ENCODE measurements around the gene CEP72.

CEP72 gene

GRCh38 chr5:611731-612486, at the start of gene CEP72:
TSS of gene CEP72 (plus strand) at chr5:612340. CDS start at chr5:612362, 22 bp downstream.
- TF ChIP-seq GATA2 (IDR thresholded peaks at IDR 0.05; ENCODE audit: low read depth, low read length) (no peak), GATA3 (IDR thresholded peaks at IDR 0.05; ENCODE audit: low read depth, low read length) (no peak)

- TF ChIP-seq GATA3 (IDR thresholded peaks at IDR 0.05; ENCODE audit: low read depth, low read length) (no peak), GATA2 (IDR thresholded peaks at IDR 0.05; ENCODE audit: low read depth, low read length) (no peak)
Measured at GRCh38 chr5:565782-566440, 46.2 kb upstream of the CEP72 start.

- TF ChIP-seq GATA2 (IDR thresholded peaks at IDR 0.05; ENCODE audit: low read depth, low read length) (no peak), GATA3 (IDR thresholded peaks at IDR 0.05; ENCODE audit: low read depth, low read length) (no peak)
Measured at GRCh38 chr5:566636-567309, 45.4 kb upstream of the CEP72 start.

GRCh38 chr5:567664-568060, 44.5 kb upstream of the CEP72 start:
- TF ChIP-seq GATA3 (IDR thresholded peaks at IDR 0.05; ENCODE audit: low read depth, low read length): no peak
- no peak for TF ChIP-seq GATA2 (IDR thresholded peaks at IDR 0.05; ENCODE audit: low read depth, low read length)

- TF ChIP-seq GATA3 (IDR thresholded peaks at IDR 0.05; ENCODE audit: low read depth, low read length) (no peak), GATA2 (IDR thresholded peaks at IDR 0.05; ENCODE audit: low read depth, low read length) (no peak)
Measured at GRCh38 chr5:568061-568781, 43.9 kb upstream of the CEP72 start.

GRCh38 chr5:568809-569208, 43.3 kb upstream of the CEP72 start:
- TF ChIP-seq GATA2 (IDR thresholded peaks at IDR 0.05; ENCODE audit: low read depth, low read length): no peak
- TF ChIP-seq GATA3 (IDR thresholded peaks at IDR 0.05; ENCODE audit: low read depth, low read length): no peak

GRCh38 chr5:569358-569867, 42.7 kb upstream of the CEP72 start:
- TF ChIP-seq GATA2 (IDR thresholded peaks at IDR 0.05; ENCODE audit: low read depth, low read length) (no peak), GATA3 (IDR thresholded peaks at IDR 0.05; ENCODE audit: low read depth, low read length) (no peak)

- TF ChIP-seq GATA2 (IDR thresholded peaks at IDR 0.05; ENCODE audit: low read depth, low read length): no peak
- TF ChIP-seq GATA3 (IDR thresholded peaks at IDR 0.05; ENCODE audit: low read depth, low read length): no peak
Measured at GRCh38 chr5:569868-570361, 42.2 kb upstream of the CEP72 start.

- TF ChIP-seq GATA3 (IDR thresholded peaks at IDR 0.05; ENCODE audit: low read depth, low read length) (no peak), GATA2 (IDR thresholded peaks at IDR 0.05; ENCODE audit: low read depth, low read length) (no peak)
Measured at GRCh38 chr5:570446-570845, 41.7 kb upstream of the CEP72 start.

- no peak for TF ChIP-seq GATA2 (IDR thresholded peaks at IDR 0.05; ENCODE audit: low read depth, low read length)
- no peak for TF ChIP-seq GATA3 (IDR thresholded peaks at IDR 0.05; ENCODE audit: low read depth, low read length)
Measured at GRCh38 chr5:570886-571285, 41.3 kb upstream of the CEP72 start.

- TF ChIP-seq GATA3 (IDR thresholded peaks at IDR 0.05; ENCODE audit: low read depth, low read length): no peak
- TF ChIP-seq GATA2 (IDR thresholded peaks at IDR 0.05; ENCODE audit: low read depth, low read length): no peak
Measured at GRCh38 chr5:571791-572190, 40.3 kb upstream of the CEP72 start.

- TF ChIP-seq GATA2 (IDR thresholded peaks at IDR 0.05; ENCODE audit: low read depth, low read length): no peak
- no peak for TF ChIP-seq GATA3 (IDR thresholded peaks at IDR 0.05; ENCODE audit: low read depth, low read length)
Measured at GRCh38 chr5:572398-573019, 39.6 kb upstream of the CEP72 start.

- TF ChIP-seq GATA2 (IDR thresholded peaks at IDR 0.05; ENCODE audit: low read depth, low read length) (no peak), GATA3 (IDR thresholded peaks at IDR 0.05; ENCODE audit: low read depth, low read length) (no peak)
Measured at GRCh38 chr5:573206-573605, 38.9 kb upstream of the CEP72 start.

All from SH-SY5Y (cell line).